T47D (cell line): ENCODE results near the gene CCNE1.

Source experiments
- DNase-seq, 2 experiments: peaks; one replicate each; pipeline versions ENCODE4 v3.0.0 to v3.0.0-alpha.2; 2011 to 2012; ENCODE audit warnings: low read depth in 1 of 2, low spot score in 1 of 2
- JUND ChIP-seq: IDR thresholded peaks from 2 replicates; pipeline ENCODE4 v1.6.1; 2012; ENCODE audit warnings: low read depth
- in situ Hi-C: cut with HindIII; loops from 2 replicates; pipeline ENCODE4 v1.10.0; 2016; ENCODE audit warnings: low sequenced_read_pairs, low pct_unique_long_range_greater_than_20kb

CCNE1 gene

GRCh38 chr19:29866011-29866410, 54.2 kb downstream of the CCNE1 start:
- no peak for TF ChIP-seq JUND
- no peak for DNase-seq
- in situ Hi-C loops, result no loop called here

GRCh38 chr19:29867984-29868383, 56.2 kb downstream of the CCNE1 start:
- DNase-seq, result no peak
- in situ Hi-C loops, result no loop called here
- no peak for TF ChIP-seq JUND

- in situ Hi-C loops, result no loop called here
- no peak for TF ChIP-seq JUND
- DNase-seq, result no peak
Measured at GRCh38 chr19:29871143-29871542, 59.4 kb downstream of the CCNE1 start.

DNA sequence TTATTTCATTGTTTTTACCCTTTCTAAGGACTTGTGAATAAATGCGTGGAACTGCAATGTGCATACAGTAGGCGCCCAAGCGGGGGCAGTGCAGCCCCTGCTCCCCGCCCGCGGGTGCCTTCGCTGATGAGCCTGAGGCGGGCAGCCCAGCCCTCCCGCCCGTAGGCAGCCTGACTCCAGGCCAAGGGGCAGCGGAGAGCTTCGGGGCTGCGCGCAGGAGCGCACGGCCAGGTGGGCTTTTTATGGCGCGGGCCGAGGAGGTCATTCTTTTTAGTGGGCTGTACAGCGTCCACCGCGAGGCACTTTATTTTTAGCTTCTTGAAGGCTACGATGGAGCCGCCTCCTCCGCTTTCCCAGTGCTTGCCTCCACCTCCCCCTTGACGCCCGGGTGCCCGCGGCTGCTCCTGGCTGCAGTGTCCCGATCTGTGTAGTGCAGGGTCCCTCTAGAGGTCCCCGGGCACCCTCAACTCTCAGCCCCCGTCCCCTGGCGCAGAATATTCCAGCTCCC, 60.5 kb downstream of the CCNE1 start:
- DNase-seq, result no peak
- in situ Hi-C loops, result no loop called here
- no peak for TF ChIP-seq JUND

DNA sequence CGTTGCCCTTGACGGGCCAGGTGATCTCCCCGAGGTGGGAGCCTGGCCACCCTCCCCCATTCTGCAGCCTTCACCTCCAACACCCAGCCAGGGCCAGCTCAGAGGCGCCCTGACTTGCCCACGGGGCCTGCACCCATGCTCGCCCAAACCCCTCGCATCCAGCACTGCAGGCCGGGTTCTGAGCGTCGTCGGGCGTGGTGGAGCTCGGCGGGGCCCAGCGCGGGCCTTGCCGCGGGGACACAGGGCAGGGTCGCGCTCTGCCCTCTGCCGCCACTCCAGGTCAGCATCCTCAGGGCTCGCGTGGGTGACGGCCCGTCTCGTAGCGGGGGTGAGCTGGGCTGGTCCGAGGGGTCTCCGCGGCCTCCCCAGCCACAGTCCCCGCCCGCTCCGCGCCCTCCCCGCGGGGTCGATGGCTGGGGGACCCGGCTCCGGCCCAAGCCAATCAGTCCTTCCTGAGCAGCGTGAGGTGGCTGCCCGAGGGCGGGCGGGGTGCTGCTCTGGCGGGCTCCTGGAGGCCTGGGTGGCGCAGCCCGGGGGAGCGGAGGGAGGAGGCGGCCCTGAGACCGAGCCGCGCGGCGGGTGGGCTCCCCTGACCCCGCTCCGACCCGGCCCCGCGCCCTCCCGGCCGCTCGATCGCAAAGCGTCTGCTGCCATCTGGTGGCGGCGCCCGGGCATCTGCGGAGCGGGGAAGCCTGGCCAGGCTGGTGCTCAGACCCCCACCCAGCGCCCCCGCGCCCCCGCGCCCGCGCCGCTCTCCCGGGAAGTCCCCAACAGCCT, 61.4 kb downstream of the CCNE1 start:
- in situ Hi-C loops, result no loop called here
- TF ChIP-seq JUND, result no peak
- DNase-seq, result peak in 1 of 2 experiments; percentile 49
